PFSK-1 (cell line): ENCODE data around the gene USP44.

Experiments
- FOXP2 ChIP-seq: optimal IDR thresholded peaks from 2 replicates; pipeline ENCODE3; 2011; ENCODE audit warnings: borderline replicate concordance, control low read depth, inconsistent platforms; ENCODE audit not compliant: insufficient read depth; ENCODE audit errors: extremely low read length, extremely low read depth
- POLR2AphosphoS5 ChIP-seq: IDR thresholded peaks from 2 replicates; pipeline ENCODE4 v1.6.1; 2012; ENCODE audit warnings: low read depth, mild to moderate bottlenecking, control low read depth, low read length, moderate library complexity
- SIN3A ChIP-seq: IDR thresholded peaks from 2 replicates; pipeline ENCODE4 v1.6.1; 2012; ENCODE audit warnings: mild to moderate bottlenecking, low read length, moderate library complexity, borderline replicate concordance; ENCODE audit not compliant: insufficient read depth
- TAF1 ChIP-seq: IDR thresholded peaks from 2 replicates; pipeline ENCODE4 v1.6.1; 2012; ENCODE audit warnings: low read length, control low read depth, borderline replicate concordance; ENCODE audit not compliant: insufficient read depth
- TF ChIP-seq, protein P1 (sequence below), 2 experiments: IDR thresholded peaks; 2 replicates each; pipeline versions ENCODE4 v1.6.1 to v1.8.0; 2011 to 2012; ENCODE audit warnings: low read depth in 2 of 2, low read length in 2 of 2, control low read depth in 1 of 2, inconsistent platforms in 1 of 2, mild to moderate bottlenecking in 1 of 2, moderate library complexity in 1 of 2; ENCODE audit not compliant: insufficient read depth in 1 of 2

USP44 gene

DNA sequence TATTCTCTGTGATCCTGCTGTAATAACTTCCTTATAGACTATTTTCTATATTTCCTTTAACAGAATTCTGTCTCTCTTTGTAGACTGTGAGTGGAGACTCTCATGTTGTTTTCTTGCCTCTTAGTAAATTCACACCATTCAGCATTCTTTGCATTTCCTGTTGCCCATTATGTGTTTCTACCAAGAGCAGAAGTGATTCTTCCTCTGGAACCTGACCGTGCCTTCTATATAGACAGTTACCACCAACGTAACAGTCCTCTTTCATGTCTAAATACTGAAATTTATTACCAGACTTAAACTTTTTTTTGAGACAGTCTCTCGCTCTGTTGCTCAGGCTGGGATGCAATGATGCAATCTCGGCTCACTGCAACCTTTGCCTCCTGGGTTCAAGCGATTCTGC, 46.2 kb downstream of the USP44 start:
- TF ChIP-seq POLR2AphosphoS5 (no peak), TAF1 (no peak), FOXP2 (no peak), SIN3A (no peak)
- TF ChIP-seq, protein P1, sequence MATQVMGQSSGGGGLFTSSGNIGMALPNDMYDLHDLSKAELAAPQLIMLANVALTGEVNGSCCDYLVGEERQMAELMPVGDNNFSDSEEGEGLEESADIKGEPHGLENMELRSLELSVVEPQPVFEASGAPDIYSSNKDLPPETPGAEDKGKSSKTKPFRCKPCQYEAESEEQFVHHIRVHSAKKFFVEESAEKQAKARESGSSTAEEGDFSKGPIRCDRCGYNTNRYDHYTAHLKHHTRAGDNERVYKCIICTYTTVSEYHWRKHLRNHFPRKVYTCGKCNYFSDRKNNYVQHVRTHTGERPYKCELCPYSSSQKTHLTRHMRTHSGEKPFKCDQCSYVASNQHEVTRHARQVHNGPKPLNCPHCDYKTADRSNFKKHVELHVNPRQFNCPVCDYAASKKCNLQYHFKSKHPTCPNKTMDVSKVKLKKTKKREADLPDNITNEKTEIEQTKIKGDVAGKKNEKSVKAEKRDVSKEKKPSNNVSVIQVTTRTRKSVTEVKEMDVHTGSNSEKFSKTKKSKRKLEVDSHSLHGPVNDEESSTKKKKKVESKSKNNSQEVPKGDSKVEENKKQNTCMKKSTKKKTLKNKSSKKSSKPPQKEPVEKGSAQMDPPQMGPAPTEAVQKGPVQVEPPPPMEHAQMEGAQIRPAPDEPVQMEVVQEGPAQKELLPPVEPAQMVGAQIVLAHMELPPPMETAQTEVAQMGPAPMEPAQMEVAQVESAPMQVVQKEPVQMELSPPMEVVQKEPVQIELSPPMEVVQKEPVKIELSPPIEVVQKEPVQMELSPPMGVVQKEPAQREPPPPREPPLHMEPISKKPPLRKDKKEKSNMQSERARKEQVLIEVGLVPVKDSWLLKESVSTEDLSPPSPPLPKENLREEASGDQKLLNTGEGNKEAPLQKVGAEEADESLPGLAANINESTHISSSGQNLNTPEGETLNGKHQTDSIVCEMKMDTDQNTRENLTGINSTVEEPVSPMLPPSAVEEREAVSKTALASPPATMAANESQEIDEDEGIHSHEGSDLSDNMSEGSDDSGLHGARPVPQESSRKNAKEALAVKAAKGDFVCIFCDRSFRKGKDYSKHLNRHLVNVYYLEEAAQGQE (IDR thresholded peaks at IDR 0.05; ENCODE audit: insufficient read depth in 1 of 2, low read depth in 2 of 2, low read length in 2 of 2) = no peak

DNA sequence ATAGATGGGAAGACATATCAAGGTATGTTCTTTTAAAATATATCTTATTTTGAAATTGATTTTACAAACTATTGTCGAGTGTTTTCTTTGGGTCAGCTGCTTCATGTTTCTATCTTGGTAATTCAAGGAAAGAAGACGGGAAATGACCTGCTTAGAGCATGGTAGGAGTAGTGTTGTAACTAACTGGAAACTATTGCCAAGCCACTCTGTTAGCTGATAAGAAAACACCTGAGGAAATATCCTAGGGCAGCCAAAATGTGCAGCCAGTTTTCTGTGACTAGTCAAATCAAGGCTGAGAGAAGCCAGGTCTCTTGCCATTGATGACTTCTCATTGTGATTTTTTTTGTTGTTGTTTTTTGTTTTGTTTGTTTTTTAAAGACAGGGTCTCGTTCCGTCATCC, 47.1 kb downstream of the USP44 start:
- TF ChIP-seq FOXP2 (no peak), TAF1 (no peak), POLR2AphosphoS5 (no peak), SIN3A (no peak)
- TF ChIP-seq, protein P1 (IDR thresholded peaks at IDR 0.05; ENCODE audit: insufficient read depth in 1 of 2, low read depth in 2 of 2, low read length in 2 of 2) = no peak

DNA sequence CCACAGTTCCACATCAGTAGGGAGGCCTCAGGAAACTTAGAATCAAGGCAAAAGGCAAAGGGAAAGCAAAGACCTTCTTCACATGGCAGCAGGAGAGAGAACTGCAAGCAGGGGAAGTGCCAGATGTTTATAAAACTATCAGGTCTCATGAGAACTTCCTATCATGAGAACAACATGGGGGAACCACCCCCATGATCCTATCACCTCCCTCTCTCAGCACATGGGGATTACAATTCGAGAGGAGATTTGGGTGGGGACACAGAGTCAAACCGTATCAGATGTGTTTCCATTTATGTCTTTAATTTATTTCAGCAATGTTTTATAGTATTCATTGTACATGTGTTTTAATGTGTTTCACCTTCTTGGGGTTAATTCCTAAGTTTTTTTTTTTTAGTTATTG, 51.5 kb downstream of the USP44 start:
- TF ChIP-seq POLR2AphosphoS5 = no peak
- TF ChIP-seq SIN3A = no peak
- TF ChIP-seq TAF1 = no peak
- TF ChIP-seq, protein P1 (IDR thresholded peaks at IDR 0.05; ENCODE audit: insufficient read depth in 1 of 2, low read depth in 2 of 2, low read length in 2 of 2) = no peak
- TF ChIP-seq FOXP2 = no peak

DNA sequence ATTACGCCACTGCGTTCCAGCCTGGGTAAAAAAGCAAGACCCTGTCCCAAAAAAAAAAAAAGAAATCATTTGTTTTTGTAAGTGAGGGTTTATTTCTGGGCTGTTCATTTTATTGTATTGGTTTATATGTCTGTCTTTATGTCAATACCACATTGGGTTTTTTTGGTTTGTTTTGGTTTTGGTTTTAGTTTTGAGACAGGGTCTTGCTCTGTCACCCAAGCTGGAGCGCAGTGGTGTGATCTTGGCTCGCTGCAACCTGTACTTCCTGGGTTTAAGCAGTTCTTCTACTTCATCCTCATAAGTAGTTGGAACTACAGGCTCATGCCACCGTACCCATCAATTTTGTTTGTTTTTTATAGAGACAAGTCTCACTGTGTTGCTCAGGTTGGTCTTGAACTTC, 52.3 kb downstream of the USP44 start:
- no peak for TF ChIP-seq TAF1
- TF ChIP-seq, protein P1 (IDR thresholded peaks at IDR 0.05; ENCODE audit: insufficient read depth in 1 of 2, low read depth in 2 of 2, low read length in 2 of 2) = no peak
- TF ChIP-seq SIN3A = no peak
- TF ChIP-seq FOXP2 = no peak
- no peak for TF ChIP-seq POLR2AphosphoS5

DNA sequence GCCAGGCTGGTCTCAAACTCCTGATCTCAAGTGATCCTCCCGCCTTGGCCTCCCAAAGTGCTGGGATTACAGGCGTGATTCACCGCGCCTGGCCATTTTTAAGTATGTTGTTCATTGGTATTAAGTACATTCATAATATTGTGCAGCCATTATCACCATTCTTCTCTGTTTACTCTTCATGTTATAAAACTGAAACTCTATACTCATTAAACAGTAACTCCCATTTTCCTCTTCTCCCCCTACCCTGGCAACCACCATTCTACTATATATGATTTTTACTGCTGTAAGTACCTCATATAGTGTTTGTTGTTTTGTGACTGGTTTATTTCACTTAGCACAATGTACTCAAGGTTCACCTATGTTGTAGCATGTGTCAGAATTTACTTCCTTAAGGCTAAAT, 54.2 kb downstream of the USP44 start:
- TF ChIP-seq TAF1 (no peak), SIN3A (no peak), FOXP2 (no peak), POLR2AphosphoS5 (no peak)
- TF ChIP-seq, protein P1 (IDR thresholded peaks at IDR 0.05; ENCODE audit: insufficient read depth in 1 of 2, low read depth in 2 of 2, low read length in 2 of 2) = no peak
